Islet precursor cell (in vitro differentiated cells): Measurements from ENCODE around the gene DLST.

ENCODE experiments used
- DNase-seq: peaks from one replicate; pipeline ENCODE4 v3.0.0-alpha.2; 2018

The DLST gene

DNA sequence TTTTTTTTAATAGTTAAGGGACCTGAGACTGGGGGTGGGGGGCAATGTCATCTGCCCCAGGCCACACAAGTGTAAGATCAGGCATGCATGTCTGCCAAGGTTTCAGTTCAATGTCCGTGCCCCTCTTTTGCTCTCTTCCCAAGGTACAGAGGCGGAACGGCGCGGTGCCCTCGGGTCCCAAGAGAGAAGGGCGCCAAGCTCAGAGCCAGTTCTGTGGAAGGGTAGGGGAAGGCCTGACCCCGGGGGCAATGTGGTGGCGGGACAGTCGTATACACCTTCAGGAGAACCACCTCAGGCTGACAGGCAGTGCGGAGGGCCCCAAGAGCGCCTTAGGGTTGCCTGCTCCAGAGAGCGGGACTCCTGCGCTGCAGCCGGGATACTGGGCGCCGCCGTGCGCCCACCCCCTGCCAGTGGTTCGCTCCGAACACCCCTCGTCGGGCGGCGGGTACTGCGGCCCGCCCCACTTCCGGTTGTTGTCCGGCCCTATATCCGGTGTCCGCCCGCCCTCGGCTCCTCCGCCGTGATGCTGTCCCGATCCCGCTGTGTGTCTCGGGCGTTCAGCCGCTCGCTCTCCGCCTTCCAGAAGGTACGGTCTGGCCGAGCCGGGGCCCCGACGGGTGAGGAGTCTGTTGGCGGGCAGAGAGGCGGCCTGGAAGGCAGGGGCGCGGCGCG is at the start of gene DLST:
TSS of gene DLST (plus strand) at position 486 of the 672 bp plus-strand sequence. CDS start at position 524, 38 bp downstream.
- peak; percentile 93 for DNase-seq

DNA sequence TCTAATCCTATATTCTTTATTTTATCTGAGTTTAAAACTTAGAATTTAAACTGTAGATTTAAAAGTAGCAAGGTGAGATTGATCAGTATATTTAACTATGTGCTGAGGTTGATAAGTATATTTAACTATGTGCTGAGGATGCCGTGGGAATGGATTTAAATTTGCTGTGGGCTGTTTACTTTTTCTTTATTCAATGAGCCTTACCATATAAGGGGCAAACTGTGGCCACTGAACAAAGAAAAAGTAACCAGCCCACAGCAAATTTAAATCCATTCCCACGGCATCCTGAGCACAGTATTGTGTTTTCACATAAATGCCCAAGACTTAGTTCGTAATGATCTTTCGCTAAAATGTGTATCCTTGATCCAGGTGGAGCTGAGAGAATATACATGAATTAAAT is 48.9 kb upstream of the DLST start:
- no peak for DNase-seq

DNA sequence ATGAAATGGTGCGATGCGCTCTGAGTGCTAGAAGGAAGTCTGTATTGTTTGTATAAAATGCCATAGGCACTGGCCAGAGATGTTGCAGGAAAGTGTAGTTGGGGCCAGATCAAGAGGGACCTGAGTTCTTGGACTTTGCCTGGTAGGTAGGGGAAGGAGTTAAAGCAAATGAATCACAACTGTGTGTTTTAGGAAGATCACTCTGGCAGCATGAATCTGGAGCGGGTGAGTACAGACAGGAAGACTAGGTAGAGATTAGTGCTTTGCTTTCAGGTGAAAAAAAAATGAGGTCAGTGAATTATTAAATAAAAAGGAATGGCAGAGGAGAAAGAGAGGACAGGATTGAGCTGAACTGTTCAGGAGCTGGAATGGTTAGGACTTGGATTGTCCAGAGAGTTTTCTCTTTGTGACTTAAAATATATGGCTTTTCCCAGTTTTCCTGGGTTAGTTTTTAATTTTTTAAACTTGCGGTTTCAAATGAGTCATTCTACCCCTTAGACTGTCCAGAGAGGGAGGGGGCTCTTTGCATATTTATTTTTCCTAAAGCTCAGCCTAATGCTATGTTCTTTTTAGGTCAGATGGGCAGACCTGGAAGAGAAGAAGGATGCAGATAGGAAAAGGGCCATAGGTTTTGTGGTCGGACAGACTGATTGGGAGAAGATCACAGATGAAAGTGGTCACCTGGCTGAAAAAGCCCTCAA is 46.9 kb upstream of the DLST start:
- no peak for DNase-seq

DNA sequence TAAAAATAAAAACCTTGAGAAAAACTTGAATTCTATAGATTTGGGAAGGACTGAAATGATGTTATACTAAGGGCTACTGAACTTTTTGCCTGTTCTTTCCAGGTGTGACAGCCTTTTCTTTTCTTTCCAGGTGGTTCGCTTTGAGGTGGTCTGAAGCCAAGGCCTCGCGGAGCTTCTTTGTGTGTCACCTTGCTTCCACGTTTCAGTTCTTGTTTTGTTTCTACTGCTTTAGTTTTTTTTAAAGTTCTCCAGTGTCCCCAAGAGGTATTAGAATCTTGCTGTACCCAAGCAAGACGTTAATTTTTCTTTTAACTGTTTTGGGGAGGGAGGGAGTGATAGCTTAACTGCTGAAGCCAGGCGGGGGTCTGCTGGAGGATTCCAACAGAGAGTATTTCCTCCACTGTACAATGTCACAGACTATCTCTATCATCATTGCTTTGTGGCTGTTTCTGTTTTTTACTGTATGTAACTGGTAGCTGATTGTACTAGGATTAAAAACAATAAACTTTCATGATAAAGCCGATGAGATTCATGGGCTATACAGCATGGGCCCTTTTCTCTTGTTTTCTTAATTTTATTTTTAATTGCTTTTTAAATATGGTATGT is 46.0 kb upstream of the DLST start:
- DNase-seq, result no peak

DNA sequence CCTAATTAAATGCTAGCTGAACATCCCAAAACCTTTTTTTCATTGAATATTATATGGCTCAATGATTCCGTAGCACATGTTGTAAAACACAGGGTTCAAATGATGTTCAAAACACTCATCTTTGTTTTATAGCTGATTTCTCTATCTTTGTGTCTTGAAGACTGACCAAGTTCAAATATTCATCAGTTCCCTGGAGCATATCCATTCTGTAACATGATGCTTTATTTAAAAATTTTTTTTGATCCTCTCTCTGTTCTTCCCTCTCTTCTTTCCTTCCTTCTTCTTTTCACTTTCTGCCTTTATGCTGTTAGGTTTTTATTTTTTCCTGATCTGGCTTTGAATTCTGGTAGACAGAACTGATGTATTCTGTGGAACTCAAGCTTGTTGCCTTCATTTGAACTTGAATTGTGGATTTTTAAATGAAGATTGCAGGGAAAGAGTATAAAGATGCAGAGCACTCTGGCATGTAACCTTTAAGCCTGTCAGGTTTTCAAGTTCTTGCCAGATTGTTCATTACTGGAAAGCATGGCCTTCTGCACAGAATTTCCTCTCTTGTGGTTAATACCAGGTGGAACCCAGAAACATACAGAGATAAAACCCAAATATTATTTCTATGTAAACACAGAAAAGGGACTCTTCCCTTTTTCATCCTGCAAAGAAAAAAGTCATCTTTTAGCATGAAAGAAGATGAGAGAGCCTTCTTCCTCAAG is 45.3 kb upstream of the DLST start:
- DNase-seq, result no peak

DNA sequence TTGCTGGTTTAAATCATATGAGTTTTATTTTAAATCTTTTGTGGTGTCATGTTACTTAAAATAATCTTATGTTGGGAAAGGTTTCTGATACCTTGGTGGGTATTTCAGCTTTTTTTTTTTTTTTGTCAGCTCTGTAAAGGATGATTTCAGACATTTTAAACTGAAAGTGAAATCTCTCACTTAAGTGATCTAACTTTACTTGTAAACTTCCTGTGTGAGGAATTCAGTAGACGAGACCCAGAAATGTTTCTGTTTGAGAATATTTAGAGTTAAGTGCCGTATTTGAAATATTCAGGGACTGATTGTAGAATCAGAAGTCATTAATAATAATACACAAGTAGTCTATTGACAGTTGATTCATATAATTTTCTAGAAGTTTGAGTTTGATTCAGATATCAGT is 43.5 kb upstream of the DLST start:
- DNase-seq, result no peak

DNA sequence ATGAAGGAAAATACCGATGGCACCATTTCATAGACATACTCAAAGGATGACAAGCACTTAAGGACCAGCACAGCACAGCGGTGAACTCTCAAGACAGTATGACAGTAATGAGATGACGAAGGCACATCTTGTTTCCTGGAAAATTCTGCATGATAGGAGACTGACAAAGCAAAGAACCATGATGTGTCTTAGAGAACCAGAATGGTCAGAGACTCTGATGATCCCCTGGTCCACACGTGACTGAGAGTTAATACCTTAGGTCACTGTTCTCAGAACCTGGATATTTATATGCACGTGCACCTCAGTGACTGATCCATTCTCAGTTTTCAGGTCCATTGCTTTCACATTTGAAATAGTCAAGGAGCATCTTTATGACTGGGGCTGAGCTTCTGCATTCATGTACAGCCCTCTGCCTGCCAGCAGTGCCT is 41.1 kb upstream of the DLST start:
- DNase-seq, result no peak

DNA sequence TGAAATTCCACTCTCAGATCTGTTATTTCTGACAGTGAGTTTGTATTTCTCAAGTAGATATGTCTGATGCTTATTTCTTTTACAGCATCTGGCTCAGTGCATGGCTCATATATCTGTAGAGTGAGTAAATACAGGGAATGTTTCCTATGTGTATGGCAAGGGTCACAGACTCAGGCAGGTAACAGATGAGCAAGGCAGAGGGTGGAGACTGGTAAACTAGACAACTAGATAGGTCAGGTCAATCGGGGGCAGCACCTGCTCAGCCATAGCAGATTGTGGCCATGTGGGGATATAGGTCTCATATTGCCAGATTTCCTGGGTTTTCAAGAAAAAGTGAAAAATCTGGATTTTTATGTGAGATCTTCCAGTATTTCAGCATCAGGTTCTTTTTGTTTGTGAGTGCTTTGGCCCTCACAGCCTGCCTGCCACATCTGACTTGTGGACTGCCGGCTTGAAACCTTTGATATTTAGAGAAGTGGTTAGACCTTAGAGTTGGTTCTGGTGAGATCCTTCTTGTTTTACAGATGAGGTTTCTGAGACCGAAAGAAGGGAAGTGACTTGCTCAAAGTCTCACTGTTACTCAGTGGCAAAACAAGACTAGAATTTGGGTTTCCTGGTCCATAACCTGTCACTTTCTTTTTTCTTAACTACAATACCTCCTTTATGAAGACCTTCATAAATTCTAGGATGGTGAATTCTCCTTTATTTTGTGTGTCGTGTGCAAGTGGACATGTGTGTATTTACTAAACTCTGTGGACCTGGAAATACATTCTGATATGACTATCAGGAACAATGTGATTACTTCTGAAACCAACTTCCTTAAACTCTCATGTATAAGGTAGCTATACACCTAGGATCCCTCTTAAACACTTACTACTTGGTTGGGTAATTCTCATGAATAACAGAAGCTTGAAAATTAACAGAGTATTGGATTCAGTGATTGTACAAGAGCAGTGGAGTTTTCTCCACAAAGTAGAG is 40.2 kb upstream of the DLST start:
- no peak for DNase-seq

DNA sequence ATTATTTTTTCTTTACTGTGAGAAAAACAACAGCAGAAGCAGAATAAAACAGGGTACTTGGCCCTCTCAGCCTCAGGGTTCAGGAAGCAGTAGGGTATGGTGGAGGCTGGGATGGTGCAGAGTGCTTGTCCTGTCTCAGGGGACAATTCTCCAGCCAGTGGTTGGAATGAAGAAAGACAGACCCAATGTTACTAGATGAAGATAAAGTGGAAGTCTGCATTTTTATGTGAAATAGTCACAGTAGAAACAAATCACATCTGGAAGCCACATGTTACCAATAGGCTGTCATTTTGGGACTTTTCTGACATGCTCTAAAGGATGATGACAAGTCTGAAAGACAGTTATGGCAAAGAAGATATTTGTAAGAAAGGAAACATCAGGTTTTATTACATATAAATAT is 38.1 kb upstream of the DLST start:
- no peak for DNase-seq

DNA sequence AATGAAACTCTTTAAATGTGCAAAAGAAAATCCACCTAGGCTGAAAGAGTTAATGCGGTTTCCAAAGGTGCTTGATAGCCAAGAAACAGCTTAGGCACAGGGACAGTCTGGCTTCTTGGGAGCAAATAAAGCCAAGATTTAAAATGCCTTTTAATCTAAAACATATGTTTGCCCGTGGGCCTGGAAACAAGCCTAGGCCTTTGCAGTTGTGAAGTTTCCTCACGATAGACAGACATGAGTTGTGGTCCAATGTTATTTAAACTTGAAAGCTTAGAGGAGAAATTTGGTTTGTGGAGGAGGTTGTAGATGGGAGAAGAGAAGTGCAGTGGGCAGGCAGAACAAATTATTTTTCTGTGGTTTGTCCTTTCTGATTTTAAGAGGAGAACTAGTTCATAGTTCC is 35.5 kb upstream of the DLST start:
- DNase-seq, result no peak

DNA sequence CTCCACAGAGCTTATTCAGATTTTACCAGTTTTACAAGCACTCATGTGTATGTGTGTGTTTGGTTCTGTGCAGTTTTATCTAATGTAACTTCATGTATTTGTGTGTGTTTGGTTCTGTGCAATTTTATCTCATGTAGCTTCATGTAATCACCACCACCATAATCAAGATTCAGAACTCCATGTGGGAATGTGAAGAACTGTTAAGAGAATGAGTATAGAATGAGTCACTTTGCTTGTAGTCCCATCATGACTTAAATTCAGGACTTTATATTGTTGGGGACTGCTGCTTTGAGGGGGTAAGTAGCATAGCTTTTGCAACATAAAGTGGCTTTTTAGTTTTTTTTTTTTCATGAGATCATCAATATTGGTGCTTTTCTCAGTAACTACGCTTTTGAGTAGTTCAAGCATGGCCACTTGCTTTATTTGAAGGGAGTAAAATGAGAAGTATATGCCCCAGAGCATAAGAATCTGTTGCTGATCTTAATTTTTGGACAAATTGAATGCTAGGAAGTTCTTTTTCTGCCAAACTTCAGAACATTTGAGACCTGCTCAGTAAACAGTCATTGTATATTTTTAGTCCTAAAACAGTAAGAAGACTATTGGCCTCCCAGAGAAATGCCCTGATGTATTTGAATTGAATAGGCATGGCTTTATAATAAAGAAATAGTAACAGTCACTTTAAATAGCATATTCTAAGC is 34.6 kb upstream of the DLST start:
- no peak for DNase-seq

DNA sequence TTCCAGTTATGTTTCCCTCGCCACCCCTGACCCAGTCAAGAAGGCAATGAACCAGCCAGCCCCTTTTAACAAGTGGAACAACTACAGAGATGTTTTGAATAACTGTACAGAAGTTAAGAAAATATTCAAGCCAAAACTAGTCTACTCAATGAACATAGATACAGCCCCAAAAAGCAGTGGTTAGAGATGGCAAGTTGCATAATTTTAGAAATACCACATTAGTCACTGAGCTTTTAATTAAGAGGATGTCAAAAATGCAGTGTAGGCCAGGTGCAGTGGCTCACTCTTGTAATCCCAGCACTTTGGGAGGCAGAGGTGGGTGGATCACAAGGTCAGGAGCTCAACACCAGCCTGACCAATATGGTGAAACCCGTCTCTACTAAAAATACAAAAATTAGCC is 32.9 kb upstream of the DLST start:
- no peak for DNase-seq

DNA sequence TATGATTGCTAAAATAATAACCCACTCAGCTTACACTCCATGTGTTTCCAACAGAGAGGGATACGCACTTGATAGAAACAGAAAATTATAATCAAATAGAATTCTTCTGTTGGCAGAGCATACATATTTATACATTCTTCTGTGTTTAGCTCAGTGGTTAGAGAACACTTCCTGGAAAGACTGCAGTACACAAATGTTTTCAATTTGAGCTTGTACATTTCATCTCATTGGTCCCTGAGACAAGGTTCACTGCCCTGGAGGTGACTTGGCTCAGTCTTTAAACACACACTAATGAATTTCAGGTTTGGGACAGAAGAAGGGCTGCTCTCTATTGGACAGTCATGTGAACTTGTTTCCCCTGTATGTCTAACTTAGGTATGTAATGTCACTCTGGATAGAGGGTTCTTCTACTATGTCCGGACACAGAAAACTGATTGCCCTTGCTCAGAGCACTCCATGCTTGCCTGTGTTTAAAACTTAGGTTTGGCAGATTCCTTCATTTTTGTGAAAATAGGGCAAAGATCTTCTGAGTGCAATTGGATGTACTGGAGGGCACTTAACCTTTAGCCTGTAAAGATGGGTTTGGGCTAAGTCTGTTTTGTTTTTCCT is 28.7 kb upstream of the DLST start:
- DNase-seq, result no peak

DNA sequence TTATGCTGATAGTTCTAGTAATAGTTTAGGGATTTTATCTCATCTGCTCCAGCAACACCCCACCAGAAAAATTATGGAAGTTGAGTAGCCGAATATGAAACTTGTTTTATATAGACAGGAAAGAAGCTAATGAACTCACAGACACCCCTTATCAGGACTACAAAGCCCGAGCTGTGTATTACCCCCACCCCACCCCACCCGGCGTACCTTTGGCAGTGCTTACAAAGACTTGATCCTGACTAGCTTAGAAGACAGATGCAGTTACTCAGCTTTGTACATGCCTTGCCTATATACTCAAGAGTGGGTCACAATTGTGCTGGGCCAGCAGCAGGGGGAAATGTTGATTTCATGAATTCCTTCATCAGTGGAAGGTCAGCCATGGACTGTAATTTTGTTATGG is 28.1 kb upstream of the DLST start:
- no peak for DNase-seq

DNA sequence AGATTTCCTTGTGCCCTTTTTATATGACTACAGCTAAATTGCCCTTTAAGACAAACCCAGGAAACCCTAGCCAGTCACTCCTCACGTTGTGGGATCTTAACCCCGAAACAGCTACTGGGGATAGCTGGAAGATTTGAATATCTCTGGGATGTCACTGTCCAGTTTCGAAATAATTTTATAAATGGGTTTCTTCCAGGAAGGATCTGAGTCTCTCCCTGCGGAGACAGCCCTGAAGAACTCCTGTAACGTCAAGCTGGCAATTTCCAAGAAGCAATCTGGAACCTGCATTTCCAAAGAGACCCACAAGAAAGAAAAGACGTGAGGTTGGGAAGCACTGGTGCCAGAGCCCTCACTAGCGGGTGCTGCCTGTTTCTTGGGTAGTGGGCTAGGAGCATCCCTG is 26.7 kb upstream of the DLST start:
- DNase-seq, result no peak

DNA sequence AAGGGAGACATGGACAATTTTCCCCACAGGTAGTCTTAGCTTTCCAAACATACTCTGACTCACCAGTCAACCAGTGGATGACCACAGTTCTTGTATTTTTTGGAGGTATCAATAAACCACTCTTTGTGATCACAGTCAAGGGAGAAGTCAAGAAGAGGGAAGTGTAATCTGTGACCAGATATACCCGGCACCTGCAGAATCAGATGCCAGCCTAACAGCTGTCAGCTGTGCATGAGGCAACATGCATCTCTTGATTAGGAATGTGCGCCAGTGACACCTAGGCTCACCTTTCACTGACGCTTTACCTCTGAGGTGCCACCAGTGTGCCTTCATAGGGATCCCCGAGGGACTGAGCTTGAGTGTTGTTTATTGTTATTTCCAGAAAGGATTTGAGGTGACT is 25.8 kb upstream of the DLST start:
- no peak for DNase-seq

DNA sequence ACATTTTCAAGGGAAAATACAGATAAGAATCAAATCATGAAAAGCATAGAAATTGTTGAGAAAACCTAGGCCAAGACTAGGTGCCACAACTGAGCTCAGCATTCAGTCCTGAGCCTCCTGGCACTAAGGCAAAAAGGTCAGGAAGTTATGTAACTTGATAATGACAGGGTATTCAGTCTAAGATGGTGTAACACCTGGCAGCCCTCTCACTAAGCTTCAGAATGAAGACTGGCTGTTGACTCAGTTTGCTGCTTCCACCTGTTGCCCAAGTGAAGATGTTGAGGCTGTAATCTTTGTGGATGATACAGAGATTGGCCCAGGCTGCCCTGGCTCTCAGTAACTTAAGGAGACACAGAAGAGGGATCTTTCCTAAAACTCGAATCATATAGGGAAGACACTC is 25.4 kb upstream of the DLST start:
- DNase-seq, result no peak

DNA sequence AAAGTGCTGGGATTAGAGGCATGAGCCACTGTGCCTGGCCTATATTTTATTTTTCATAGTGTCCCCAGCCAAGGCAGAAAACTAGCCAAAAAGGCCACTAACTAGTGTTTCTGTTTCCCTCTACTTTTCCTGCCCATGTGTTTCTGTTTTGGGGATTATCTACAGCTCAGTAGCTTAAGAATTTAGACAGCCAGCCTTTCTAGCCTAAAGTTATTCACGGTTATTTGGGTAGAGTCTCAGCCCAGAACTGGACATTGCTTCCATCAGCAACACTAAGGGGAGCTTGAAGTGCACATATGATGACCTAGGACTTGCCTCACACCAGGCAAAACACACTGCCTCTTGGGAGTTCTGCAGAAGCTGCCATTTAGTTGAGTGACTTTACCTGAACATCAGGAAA is 23.7 kb upstream of the DLST start:
- DNase-seq, result no peak

DNA sequence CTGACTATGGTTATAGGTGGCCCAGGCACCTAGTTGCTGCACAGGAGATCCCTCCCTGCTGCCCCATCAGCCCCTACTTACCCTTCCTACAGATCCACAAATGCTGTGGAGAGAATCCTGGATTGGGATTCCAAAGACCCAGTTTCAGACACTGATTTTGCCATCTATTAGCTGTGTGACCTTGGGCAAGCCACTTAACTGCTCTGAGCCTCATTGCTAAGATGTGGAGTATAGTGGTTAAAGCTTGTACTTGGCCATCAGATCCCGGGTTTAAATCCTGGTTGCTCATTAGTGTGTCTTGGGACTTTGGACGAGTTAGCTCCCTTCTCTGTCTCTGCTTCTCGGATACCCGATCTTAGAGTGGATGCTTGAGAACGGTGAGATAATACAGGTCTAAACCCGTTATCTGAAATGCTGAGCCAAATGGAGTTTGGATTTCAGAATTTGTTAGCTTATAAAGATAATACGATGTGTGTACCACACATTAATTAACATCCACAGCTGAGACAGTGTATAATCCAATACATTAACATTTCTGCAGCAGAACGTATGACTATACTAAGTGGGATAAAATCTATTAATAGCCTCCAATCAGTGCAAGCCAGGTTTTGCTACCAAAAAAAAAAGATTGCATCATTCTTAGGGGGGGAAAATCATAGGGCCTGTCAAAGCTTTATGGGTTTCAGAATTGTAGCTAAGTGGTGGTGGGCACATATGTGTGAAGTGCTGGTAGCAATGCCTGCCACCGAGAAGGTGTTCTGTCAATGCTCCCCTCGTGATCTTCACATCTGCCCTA is 21.8 kb upstream of the DLST start:
- no peak for DNase-seq

DNA sequence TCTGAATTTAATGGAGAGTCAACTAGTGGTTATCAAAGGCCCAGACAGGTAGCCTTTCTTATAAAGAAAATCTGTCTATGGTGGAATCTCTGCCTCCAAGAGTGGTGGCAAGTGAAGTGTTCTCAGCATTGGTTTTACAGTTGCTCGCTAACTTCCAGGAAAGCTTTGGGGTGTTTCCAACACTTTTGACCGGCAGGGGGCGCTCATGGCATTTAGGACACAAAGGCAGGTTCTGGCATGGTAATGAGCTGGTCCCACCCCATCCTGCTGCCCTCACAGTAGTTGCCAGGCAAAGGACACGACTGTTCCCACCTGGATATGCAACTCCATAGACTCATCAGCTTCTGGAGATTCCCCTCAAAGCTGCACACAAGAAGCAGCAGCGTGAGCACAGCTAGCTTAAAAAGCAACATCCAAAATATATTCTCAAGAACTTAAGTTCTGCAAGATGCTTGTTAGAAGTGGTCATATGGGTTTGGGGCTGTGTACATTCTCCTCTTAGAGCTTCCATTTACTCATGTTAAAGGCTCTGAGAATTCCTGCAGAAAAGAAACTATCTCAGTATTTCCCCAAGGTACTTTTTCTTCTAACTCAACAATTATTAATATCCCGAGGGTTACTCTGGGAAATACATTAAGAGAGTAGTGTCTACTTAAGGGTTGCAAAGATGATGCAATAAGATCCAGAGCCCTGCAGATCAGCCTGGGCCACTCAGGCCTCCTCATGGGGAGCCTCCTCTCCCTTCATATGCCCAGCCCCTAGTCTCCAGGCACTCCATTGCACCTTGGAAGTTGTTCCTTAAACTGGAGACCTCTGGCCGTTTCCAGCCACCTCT is 20.6 kb upstream of the DLST start:
- peak; percentile 93 for DNase-seq
